Activated T-helper 9 cell treated with anti-CD3 and anti-CD28 coated beads, Interleukin-2, amount 50 U/mL, for 16 hours (primary cell): Measurements from ENCODE around the gene MYO15A.

Source experiments
- DNase-seq: peaks from one replicate; pipeline ENCODE4 v3.0.0-alpha.2; 2020; ENCODE audit warnings: low read depth

Gene MYO15A

GRCh38 chr17:18105595-18105994 is 3.0 kb upstream of the MYO15A start:
- DNase-seq = no peak

DNA sequence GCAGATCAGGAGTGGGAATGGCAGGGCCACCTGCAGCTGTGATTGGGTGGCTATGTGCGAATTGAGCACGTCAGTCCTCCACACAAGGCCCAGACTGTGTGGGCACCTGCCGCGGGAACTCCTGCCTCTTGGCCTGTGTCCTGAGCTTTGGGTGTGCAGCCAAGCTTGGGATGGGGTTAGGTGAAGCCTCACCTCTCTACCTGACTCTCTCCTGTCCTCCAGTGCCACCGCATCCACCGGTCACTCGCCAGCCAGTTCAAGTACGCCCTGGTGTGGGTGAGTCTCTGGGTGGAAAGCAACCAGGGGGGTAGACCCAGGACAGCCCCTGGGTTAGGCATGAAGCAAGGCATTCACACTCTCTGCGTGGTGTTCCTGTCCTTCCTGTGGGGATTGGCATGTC is 2.3 kb upstream of the MYO15A start:
- DNase-seq = no peak

DNA sequence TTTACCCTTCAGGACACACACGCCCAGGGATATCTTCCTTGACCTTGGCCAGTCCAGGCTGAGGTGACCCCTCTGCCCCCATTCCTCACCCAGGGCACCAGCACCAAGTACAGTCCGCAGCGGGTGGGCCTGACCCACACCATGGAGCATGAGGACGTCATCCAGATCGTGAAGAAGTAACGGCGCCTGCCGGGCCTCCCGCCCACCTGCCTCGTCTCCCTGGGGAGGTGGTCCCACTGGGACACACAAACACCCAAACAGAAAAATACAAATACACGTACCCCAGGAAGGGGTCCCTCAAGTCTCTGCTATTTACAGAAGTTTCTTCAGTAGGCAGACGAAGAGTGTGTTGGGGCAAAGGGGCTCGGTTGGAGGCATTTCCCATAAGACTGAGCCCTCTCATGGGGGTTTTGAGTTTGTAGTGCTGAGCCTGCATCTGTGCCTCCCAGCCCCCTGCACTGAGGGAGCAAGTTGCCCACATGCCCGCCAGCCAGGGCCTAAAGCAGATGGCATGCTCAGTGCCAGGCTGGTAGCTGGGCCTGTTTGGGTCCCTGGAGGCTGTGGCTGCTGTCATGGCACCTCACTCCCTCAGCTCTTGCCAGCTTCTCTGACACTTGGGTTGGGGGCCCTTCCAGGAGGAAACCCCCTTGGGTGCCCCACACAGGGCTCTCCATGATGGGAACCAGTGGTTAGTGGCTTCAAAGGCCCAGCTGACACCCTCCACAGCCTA is 1.3 kb upstream of the MYO15A start:
- DNase-seq = no peak

DNA sequence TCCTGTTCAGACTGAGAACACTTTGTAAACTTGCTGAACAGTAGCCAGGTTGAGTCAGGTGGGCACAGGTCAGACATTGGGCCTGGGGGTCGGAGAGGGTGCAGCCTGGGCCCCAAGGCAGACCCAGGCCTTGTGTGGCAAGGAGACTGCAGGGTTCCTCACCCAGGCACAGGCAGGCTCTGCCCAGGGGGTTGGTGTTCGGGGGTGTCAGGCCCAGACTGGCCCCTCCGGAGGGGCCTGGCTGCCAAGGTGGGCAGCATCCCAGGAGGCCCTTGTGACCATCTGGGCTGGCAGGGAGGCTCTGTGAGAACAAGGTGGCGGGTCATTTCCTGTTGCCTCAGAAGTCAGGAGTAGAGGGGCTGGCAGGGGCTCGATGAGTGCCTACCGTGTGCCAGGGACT is 585 bp upstream of the MYO15A start:
- no peak for DNase-seq

GRCh38 chr17:18109935-18110485 is 1.5 kb downstream of the MYO15A start:
- DNase-seq = no peak

DNA sequence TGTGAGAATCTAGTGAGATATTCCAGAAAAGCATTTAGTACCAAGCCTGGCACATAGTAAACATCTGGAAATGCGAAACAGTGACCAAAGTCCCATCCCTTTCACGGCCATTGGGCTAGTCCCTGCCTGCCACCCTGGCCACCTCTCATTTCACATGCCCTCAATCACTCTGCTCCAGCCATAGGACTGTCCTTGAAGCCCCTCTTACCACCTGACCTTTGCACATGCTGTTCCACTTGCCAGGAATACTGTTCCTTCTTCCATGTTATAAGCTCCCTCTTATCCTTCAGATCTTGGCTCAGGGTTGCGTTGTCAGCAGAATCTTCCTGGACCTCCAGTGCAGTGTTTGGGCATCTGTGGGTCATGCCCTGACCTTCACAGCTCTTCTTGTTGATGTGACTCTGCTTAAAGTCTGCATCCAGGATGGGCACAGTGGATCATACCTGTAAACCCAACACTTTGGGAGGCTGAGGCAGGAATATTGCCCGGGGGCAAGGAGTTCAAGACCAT is 2.1 kb downstream of the MYO15A start:
- no peak for DNase-seq

- no peak for DNase-seq
These were observed 2.9 kb downstream of the MYO15A start for GRCh38 chr17:18111330-18111971.

DNA sequence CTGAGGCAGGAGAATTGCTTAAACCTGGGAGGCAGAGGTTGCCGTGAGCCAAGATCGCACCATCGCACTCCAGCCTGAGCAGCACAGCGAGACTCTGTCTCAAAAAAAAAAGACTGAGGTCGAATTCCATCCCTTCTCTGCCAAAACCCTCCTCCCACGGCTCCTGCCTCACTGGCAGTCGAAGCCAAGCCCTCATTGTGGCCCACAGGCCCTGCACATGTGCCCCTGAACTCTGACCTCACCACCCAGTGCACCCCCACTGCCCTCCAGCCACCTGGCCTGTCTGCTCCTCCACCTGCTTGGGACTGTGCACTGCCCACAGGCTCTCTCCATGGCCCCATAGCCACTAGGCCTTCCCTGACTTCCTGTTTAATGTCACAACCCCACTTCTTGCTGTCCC is 7.0 kb downstream of the MYO15A start:
- DNase-seq = no peak

- DNase-seq = no peak
These were observed 7.5 kb downstream of the MYO15A start for GRCh38 chr17:18116078-18116477.

DNA sequence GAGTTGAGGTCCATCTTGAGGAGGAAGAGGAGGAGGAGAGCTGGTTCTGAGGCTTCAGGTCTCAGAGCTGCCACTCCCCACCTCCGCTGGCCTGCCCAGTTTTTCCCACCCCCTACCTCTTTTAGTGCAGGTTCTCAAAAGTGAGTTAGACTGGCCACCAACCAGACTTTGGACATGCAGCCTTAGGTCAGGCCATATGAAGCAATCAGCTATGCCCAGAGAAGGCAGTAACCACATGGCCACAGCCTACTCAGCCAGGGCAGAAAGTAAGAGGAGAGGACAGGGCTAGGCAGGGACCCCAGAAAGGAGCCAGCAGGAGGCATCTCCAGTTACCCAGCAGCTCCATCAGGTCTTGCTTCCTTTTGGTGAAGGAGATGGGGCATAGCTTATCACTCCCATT is 9.0 kb downstream of the MYO15A start:
- DNase-seq = no peak

DNA sequence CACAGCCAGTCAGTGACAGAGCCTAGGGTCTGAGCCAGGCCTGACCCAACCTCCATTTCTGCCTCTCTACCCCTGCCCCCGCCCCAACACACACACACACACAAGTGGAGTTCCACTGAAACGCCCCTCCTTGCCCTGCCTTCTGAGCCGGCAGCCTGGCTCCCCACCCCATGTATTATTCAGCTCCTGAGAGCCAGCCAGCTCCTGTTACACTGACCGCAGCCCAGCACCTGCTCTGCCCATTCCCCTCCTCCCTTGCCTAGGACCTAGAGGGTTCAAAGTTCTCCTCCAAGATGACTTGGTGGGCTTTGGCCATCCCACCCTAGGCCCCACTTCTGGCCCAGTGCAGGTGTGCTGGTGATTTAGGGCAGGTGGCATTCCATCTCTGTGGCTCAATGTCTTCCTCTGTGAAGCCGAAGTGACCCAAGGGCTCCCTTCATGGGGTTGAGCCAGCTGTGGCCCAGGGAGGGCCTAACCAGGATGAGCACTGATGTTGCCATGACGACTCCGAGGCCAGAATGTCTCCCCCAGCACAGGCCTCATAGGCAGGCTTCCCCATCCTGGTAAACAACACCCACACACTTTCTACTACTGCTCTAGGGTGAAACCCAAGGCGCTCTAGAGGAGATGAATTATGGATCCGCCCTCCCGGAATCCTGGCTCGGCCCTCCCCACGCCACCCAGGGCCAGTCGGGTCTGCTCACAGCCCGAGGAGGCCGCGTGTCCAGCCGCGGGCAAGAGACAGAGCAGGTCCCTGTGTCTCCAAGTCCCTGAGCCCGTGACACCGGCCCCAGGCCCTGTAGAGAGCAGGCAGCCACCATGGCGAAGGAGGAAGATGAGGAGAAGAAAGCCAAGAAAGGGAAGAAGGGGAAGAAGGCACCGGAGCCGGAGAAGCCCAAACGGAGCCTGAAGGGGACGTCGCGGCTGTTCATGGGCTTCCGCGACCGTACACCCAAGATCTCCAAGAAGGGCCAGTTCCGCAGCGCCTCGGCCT is 9.7 kb downstream of the MYO15A start:
- no peak for DNase-seq

GRCh38 chr17:18119166-18119745 is 10.7 kb downstream of the MYO15A start:
- no peak for DNase-seq

DNA sequence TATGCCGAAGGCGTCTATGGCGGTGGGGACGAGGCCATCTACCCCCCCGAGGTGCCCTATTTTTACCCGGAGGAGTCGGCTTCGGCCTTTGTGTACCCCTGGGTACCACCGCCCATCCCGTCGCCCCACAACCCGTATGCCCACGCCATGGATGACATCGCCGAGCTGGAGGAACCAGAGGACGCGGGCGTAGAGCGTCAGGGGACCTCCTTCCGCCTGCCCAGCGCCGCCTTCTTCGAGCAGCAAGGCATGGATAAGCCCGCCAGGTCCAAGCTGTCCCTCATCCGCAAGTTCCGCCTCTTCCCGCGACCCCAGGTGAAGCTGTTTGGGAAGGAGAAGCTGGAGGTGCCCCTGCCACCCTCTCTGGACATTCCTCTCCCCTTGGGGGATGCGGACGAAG is 11.4 kb downstream of the MYO15A start:
- no peak for DNase-seq

- no peak for DNase-seq
These were observed 12.0 kb downstream of the MYO15A start for GRCh38 chr17:18120461-18121017.

- no peak for DNase-seq
These were observed 12.8 kb downstream of the MYO15A start for GRCh38 chr17:18121144-18121910.

DNA sequence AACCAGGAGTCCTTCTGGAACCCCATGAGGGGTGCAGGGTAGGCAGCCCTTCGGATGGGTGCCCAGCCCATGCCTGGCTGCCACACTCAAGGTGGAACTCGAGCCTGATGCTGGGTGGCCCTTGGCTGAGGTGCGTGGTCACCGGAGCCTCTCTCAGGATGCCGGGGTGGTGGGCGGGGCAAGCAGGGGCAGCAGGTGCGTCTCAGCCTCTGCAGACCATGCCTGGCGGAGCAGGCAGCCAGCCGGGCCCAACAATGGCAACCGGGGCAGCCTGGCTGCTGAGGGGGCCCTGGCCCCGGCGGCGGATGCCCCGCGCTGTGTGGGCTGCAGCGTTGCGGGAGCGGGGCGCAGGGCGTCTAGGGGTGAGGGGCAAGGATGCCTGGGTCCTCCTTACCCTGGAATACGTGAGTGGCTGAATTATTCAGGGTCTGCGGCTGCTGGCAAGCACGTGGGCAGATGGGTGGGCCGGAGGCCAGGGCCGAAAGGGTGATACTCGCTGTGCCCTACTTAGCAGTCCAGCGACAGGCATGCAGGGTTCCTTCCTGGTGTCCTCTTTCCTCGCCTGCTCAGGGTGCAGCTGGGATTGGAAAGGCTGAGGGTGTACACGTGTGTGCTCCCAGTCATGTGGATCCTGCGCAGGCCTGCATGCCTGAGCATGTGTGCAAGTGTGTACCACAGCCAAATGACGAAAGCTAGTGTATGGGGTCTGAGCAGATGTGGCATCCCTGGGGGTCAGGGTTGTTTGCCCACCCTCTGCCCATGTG is 14.6 kb downstream of the MYO15A start:
- DNase-seq = no peak

DNA sequence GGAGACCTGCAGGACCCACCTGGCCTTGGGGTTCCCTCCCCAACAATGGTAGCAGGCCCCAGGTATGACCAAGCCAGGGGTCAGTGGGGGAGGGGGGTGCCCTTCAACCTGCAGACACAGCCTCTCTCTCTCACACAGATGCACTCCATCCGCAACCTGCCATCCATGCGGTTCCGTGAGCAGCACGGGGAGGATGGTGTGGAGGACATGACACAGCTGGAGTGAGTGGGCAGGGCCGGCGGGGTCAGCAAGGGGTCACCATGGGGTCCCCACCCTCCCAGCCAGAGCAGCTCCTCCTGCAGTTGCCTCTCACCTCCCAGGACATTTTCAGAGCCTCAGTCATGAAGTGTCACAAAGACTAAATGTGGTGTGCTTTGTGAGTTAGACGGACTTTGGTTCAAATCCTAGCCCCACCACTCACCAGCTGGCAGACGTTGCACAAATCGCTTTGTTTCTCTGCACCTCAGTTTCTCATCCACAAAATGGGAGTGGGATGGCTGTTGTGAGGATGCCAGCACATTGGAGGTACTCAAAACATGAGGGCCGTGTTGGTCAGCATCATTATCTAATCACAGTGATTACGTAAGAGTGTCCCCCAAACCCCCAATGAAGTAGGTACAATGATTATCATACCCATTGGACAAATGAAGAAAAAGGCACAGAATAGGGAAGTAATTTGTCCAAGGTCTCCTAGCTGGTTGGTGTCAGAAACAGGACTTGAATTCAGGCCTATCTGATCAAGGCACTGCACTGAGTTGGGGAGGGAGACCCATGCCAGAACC is 16.0 kb downstream of the MYO15A start:
- DNase-seq = no peak

GRCh38 chr17:18129041-18129502 is 20.5 kb downstream of the MYO15A start:
- DNase-seq = no peak

DNA sequence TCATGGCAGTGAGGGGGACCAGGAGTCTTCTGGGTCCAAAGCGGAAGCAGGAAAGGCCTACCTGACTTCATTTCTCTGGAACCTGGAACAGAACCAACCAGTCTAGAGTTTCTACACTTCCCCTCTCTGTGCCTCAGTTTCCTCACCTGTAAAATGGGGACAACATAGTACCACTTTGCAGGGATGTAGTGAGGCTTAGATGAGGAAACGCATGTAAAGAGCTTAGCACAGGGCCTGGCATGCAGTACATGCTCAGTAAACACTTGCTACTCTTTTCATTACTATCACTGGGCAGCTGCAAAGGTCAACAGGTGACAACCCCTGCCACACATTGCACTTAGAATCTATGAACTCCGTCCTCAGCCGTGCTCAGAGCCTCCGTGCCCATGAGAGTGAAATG is 24.2 kb downstream of the MYO15A start:
- no peak for DNase-seq
